Activated naive CD4-positive, alpha-beta T cell treated with anti-CD3 and anti-CD28 coated beads, Interleukin-2, amount 50 U/mL, for 16 hours (primary cell): ENCODE measurements around the gene FFAR4.

Source experiments
- DNase-seq: peaks from one replicate; pipeline ENCODE4 v3.0.0-alpha.2; 2020

The FFAR4 gene

DNA sequence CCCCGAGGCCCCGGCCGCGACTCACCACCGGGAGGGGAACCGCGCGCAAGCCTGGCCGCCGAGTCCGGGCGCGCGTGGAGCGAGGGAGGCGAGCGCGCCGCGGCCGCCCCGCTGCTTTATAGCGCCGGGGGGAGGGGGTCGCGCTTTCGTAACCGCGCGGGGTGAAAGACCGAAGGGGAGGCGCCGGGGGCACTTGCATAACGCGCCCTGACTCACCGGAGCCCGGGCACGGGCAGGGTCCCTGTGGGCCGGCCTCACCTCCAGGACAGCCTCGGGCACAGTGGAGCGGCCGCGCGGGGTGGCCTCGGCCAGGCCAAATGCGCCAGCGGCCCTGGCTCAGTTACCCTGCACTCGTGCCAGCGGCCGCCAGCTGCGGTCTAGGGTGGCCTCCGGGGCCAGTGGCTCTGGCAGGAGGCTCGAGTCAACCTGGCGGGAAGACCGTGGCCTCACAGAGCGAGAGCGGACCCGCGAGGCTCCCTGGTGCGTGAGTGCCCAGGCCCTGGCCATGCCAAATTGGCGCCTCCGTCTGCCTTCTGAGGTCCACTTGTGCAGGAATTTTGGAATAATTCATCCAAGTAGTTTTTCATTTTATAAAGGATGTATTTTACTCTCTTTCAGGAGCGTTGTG is 34.8 kb downstream of the FFAR4 start, which contains the start of gene RBP4:
Gene RBP4 (minus strand): TSS at position 90 of the 628 bp plus-strand sequence. CDS start 207 bp downstream, outside the sequence.
- DNase-seq = no peak

DNA sequence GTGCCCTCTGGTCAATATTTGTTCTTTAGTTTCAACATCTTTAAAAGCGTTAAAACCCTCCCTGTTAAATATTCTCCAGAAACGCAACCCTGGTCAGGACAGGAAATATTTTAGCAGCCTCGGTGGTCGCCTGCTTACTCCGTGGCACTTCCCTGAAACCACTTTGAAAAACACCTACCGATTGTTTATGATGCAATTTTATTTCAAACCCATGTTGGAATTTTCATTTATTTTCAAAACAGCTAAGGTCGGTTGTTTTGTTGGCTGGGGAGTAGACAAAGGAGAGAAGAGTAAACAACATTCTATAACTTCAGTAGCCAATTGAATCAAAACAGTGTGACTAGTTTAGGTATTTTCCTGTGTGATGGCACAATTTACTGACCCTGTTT is 35.3 kb downstream of the FFAR4 start:
- no peak for DNase-seq

DNA sequence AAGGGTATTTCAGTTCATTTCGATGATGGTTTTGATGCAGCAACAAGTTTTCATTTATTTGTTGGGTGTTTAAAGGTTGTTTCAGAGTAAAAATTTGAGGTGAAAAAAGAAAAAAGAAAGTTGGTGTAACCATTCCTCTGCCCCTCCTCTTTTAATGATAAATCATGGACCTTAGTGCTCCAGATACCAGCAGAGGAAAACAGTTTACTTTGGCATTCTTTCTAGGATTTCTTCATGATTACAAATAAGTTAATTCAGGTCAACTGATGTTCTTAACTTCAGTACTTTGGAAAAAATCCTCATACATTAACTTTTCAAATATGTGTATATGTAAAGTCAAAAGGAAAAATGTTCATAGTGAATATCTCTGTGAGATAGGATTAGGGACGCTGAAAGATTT is 36.6 kb downstream of the FFAR4 start:
- DNase-seq = no peak

GRCh38 chr10:93604146-93604545 is 37.7 kb downstream of the FFAR4 start:
- DNase-seq = no peak

GRCh38 chr10:93608421-93608820 is 42.0 kb downstream of the FFAR4 start:
- DNase-seq = no peak

GRCh38 chr10:93612311-93612710 is 45.8 kb downstream of the FFAR4 start, which contains the start of gene PDE6C:
TSS of gene PDE6C (plus strand) at chr10:93612537. CDS start at chr10:93612726, 189 bp downstream.
- no peak for DNase-seq

- DNase-seq = no peak
Observed at GRCh38 chr10:93613126-93613525, 46.7 kb downstream of the FFAR4 start.

DNA sequence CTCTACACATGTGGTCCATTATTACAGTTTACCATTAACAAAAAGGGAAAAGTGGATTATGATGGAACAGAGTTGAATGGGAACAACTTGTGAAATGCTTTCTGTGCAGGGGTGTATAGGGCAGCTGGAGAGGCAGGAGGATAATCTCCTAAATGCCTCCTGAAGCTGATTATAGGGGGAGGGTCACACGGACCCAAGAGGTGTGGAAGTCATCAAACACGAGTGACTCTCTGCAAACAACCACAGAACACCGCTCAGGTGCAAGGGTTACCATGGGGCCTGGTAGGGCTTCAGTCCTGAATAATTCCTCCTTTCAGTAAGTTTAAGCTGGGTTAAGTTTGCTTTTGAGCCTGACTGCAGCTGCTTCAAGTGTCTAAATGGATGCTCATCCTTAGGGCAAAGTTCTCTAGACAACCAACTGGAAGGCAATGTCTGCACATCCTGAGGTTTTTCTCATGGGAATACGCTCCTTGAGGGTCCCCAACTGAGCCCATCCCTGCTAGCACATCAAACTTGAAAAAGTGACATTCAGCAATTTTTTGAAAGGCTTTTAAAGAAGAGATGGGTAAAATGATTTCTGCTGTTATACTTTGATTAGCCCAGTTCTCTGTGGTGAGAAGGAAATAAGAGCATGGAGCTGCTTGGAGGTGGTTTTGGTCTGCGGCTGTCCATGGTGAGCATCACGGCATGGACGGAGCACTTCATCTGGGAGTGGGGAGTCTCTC is 47.8 kb downstream of the FFAR4 start:
- DNase-seq = no peak

DNA sequence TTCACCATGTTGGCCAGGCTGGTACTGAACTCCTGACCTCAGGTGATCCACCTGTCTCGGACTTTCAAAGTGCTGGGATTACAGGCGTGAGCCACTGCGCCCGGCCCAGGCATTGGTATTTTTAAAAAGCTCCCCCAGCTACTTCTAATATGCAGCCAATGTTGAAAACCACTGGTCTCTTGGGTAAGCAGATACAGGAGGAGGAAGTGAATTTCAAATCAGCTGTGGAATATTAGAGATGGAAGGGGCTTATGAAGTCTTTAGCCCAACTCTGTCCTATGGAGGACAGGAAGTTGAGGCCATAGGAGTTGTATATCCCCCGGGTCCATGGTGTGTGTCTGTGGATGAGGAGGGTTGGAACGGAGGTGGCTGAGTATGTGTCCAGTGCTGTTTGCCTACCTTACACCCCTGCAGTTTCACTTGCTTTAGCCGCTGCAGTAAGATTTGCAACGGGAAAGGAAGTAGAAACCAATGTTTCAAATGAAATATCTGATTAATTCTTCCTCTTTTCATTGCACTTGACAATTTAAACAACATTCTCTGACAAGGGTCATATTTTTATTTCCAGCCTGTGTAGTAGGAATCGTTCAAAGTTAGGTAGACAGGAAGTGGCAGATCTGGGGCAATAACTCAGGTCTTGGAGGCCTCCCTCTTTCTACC is 49.2 kb downstream of the FFAR4 start:
- DNase-seq = no peak

- no peak for DNase-seq
Observed at GRCh38 chr10:93620925-93621324, 54.5 kb downstream of the FFAR4 start.

DNA sequence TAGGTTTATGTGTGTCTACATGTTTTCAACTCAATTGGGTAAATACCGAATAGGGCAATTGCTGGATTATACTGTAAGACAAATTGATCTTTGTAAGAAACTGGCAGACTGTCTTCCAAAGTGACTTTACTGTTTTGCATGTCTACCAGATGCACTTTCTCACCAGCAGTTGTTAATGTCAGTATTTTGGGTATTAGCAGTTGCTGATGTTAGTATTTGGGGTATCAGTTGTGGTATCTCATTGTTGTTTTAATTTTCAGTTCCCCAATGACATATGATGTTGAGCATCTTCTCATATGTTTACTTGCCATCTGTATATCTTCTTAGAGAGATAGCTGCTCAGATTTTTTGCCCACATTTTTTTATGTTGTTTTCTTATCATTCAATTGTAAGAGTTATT is 56.5 kb downstream of the FFAR4 start:
- no peak for DNase-seq

DNA sequence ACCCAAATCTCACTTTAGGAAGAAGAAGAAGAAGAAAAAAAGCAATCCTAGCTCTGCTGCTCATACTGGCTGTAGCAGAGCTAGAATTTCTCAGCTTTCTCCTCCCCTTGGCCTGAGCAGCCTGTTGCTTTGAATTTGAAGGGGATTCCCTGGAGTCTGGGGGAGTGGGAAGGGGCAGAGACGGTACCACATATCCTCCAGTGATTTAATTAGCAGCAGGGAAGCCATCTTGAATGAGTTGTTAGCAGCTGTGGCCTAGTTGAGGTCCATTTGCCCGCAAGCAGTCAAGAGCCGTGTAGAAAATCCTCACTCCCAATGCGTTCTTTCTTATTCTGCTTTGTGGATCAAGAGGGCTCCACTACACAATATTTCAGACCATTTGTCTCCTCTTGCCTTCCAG is 62.4 kb downstream of the FFAR4 start:
- no peak for DNase-seq

DNA sequence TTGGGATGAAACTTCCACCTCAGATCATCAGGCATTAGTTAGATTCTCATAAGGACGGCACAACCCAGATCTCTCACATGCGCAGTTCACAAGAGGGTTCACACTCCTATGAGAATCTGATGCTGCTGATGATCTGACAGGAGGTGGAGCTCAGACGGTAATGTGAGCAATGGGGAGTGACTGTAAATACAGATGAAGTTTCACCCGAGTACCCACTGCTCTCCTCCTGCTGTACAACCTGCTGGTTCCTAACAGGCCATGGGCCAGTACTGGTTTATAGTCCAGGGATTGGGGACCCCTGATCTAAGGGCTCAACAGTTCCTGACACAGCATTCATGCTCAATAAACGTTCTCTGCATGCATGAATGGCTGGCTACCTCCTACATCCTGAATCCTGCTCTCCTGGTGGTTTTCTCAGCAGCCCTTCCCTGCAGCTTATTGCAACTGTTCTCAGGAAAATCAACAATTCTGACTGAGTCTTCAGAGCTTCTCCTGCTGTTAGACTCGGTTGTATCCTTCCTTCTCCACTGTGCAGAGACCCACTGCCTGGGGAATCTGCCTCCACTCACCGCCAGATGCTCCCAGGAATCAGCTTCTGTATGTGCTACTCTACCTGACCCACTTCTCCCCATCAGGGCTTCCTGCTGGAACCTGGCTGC is 63.3 kb downstream of the FFAR4 start:
- DNase-seq = no peak

DNA sequence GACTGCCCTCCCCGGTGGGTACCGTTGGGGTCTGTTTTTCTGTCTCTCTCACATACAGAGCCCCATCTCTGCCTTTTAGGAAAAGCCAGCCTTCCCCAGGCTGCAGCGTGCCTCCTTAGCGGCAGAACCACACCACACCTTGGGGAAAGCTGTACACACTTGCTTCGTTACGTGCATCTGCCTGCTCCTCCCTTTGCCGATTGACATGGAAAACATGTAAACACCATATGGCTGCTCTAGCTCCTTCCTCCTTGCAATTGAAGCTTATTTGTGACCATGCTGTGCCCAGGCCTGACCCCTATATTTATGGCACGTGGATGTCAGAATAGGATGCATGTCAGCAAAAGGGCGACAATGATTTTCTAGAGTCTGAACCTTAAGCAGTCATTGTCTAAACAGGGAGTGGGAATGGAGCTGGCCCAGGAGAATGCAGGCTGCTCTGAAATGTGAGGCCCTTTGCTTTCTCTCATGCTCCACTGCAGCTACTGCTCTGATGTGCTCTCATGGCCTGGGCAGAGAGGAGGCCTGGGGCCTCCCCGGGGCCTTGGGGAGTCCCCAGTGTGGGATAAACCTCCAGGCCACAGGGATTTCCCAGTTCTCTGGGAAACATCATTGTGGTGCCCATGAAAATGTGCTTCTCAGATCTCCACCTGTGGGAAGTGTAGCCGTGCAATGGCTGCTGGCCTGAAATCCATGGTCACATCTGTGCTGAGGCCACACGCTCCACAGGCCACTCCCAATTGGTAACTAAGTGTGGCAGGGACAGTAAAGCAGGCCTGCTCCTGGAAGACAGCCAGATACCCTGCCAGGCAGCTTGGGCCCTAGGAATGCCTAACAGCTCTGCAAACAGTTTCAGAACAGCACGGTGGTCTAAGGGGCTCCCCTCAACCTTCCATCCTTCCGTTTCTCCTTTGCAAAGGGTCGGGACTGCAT is 64.4 kb downstream of the FFAR4 start:
- no peak for DNase-seq
